Stimulated activated CD8-positive, alpha-beta memory T cell treated with anti-CD3 and anti-CD28 coated beads, Interleukin-15, amount 100 ng/mL, for 24 hours (primary cell): Measurements from ENCODE around the gene PSME4.
"Not testable (repeated sequence)": the region's sequence is repeated elsewhere in the genome, so short reads cannot be mapped to it uniquely, and the experiment has no call there.

Experiments
- DNase-seq: peaks from one replicate; pipeline ENCODE4 v3.0.0-alpha.2; 2020; ENCODE audit warnings: low read depth

Gene PSME4

GRCh38 chr2:53842891-53843290 lies 127.9 kb downstream of the PSME4 start:
- DNase-seq: no peak

- DNase-seq: not testable (repeated sequence)
Measured at GRCh38 chr2:53841651-53842050, 129.1 kb downstream of the PSME4 start.

GRCh38 chr2:53840580-53840979 lies 130.2 kb downstream of the PSME4 start:
- no peak for DNase-seq

- DNase-seq: not testable (repeated sequence)
Measured at GRCh38 chr2:53829980-53830290, 140.9 kb downstream of the PSME4 start.

- DNase-seq: no peak
Measured at GRCh38 chr2:53829273-53829979, 141.4 kb downstream of the PSME4 start.

GRCh38 chr2:53828331-53828730 lies 142.5 kb downstream of the PSME4 start:
- no peak for DNase-seq

GRCh38 chr2:53827398-53828175 lies 143.2 kb downstream of the PSME4 start:
- DNase-seq: no peak

- no peak for DNase-seq
Measured at GRCh38 chr2:53826587-53827397, 144.0 kb downstream of the PSME4 start.

GRCh38 chr2:53826030-53826410 lies 144.8 kb downstream of the PSME4 start:
- no peak for DNase-seq

- DNase-seq: not testable (repeated sequence)
Measured at GRCh38 chr2:53823639-53824038, 147.2 kb downstream of the PSME4 start.

- no peak for DNase-seq
Measured at GRCh38 chr2:53821810-53822209, 149.0 kb downstream of the PSME4 start.

- no peak for DNase-seq
Measured at GRCh38 chr2:53820711-53821110, 150.1 kb downstream of the PSME4 start.

GRCh38 chr2:53820048-53820447 lies 150.7 kb downstream of the PSME4 start:
- DNase-seq: no peak

- no peak for DNase-seq
Measured at GRCh38 chr2:53819634-53820033, 151.2 kb downstream of the PSME4 start.

GRCh38 chr2:53818854-53819435 lies 151.8 kb downstream of the PSME4 start:
- no peak for DNase-seq
